K562 (cell line): ENCODE measurements around the gene MYL5. TPM values are rescaled to one million over a fixed set of nuclear protein-coding genes. Genes with fewer than 3 reads are reported as not detected.

Experiments
- ATAC-seq: fragments of 200-7000 bp; cut with Tn5 transposase; 3 replicates; pipeline ENCODE4 v1.9.1; 2020; ENCODE audit warnings: moderate library complexity
- Bru-seq: library from RNA; stranded (reverse); fragments of 400-500 nt; gene quantifications from one replicate; lab custom pipeline; 2021; lab: Mats Ljungman, UMichigan
- BruChase-seq, 2 experiments: library from RNA; stranded (reverse); fragments of 400-500 nt; gene quantifications; one replicate each; lab custom pipeline; 2021; lab: Mats Ljungman, UMichigan
- BruUV-seq: library from RNA; stranded (reverse); fragments of 400-500 nt; replicated peaks from 2 replicates; lab custom pipeline; 2021; lab: Mats Ljungman, UMichigan
- CTCF ChIA-PET: fragments of 300-600 bp; formaldehyde crosslinking; extraction: SDS; loops from one replicate; lab custom pipeline; 2021; ENCODE audit warnings: low intra/inter-chr PET ratio; lab: Yijun Ruan, JAX
- POLR2A ChIA-PET: fragments of 300-600, 350-650 bp; sonication (Branson Sonifier 250); formaldehyde crosslinking; extraction: SDS; loops from one replicate; lab custom pipeline; 2021; ENCODE audit warnings: antibody characterized with exemption, inconsistent platforms; lab: Yijun Ruan, JAX
- DNase-seq, 4 experiments: peaks; one replicate each; pipeline versions ENCODE4 v3.0.0 to v3.0.0-alpha.2; 2011 to 2018; ENCODE audit warnings: low spot score in 3 of 4, mixed read lengths in 3 of 4; ENCODE audit errors: extremely low read depth in 1 of 4
- FAIRE-seq: peaks from 2 replicates; lab custom pipeline; 2011; peaks lifted over from hg19 to GRCh38; lab: Jason Lieb, UNC
- H2AFZ ChIP-seq: 2 replicates; pipeline ENCODE4 v1.6.0; 2011; ENCODE audit warnings: low read depth, low read length, control low read depth, inconsistent platforms
- H3K27ac ChIP-seq: fragments of 200-600 bp; 3 replicates; pipeline ENCODE4 v1.8.0; 2011; ENCODE audit warnings: low read depth, mild to moderate bottlenecking, control low read depth, inconsistent platforms, low read length, moderate library complexity, mixed read lengths; ENCODE audit errors: extremely low read depth
- H3K27me3 ChIP-seq, 2 experiments: fragments of 300-600 bp in 1 of 2; 2 replicates in 1 of 2; 3 replicates in 1 of 2; pipeline versions ENCODE4 v1.6.0 to v1.8.0; 2011; ENCODE audit warnings: inconsistent platforms in 2 of 2, low read length in 2 of 2, mild to moderate bottlenecking in 1 of 2, mixed read lengths in 1 of 2, moderate library complexity in 1 of 2; ENCODE audit not compliant: control insufficient read depth in 2 of 2, insufficient read depth in 2 of 2
- H3K36me3 ChIP-seq: fragments of 300-600 bp; 3 replicates; pipeline ENCODE4 v1.8.0; 2011; ENCODE audit warnings: mild to moderate bottlenecking, low read length, inconsistent platforms; ENCODE audit not compliant: control insufficient read depth, insufficient read depth
- H3K4me1 ChIP-seq, 2 experiments: fragments of 200-600 bp in 1 of 2; replicated peaks in 1 of 2; 2 replicates in 1 of 2; 3 replicates in 1 of 2; pipeline versions ENCODE4 v1.5.1 to v1.8.0; 2011; ENCODE audit warnings: inconsistent platforms in 2 of 2, low read length in 2 of 2, mild to moderate bottlenecking in 1 of 2, mixed read lengths in 1 of 2, moderate library complexity in 1 of 2; ENCODE audit not compliant: control insufficient read depth in 2 of 2, insufficient read depth in 2 of 2
- H3K4me2 ChIP-seq: 2 replicates; pipeline ENCODE4 v1.6.1; 2011; ENCODE audit warnings: low read length, control low read depth, inconsistent platforms, mixed read lengths; ENCODE audit not compliant: insufficient read depth
- H3K4me3 ChIP-seq: fragments of 200-600 bp; sonication (generic), shearing (Covaris generic); 2 replicates; pipeline ENCODE4 v1.5.1; 2016; ENCODE audit warnings: control low read depth, inconsistent platforms
- H3K79me2 ChIP-seq: fragments of 200-600 bp; 3 replicates; pipeline ENCODE4 v1.8.0; 2011; ENCODE audit warnings: low read length, inconsistent platforms; ENCODE audit not compliant: control insufficient read depth, insufficient read depth
- H3K9ac ChIP-seq, 2 experiments: 2 replicates each; pipeline versions ENCODE4 v1.6.0 to v1.6.1; 2011; ENCODE audit warnings: low read depth in 2 of 2, low read length in 2 of 2, control low read depth in 1 of 2, inconsistent platforms in 1 of 2, mild to moderate bottlenecking in 1 of 2, mixed read lengths in 1 of 2; ENCODE audit not compliant: insufficient read depth in 1 of 2
- H3K9me1 ChIP-seq: one replicate; pipeline ENCODE4 v1.6.0; 2011; ENCODE audit warnings: inconsistent platforms, mild to moderate bottlenecking, low read length, moderate library complexity; ENCODE audit not compliant: control insufficient read depth, insufficient read depth
- H3K9me3 ChIP-seq: replicated peaks from 2 replicates; pipeline ENCODE4 v1.5.1; 2011; ENCODE audit warnings: low read depth, low read length, inconsistent platforms; ENCODE audit not compliant: control insufficient read depth, insufficient read depth
- H4K20me1 ChIP-seq: replicated peaks from 2 replicates; pipeline ENCODE4 v1.6.1; 2011; ENCODE audit warnings: low read length, inconsistent platforms, mixed read lengths; ENCODE audit not compliant: control insufficient read depth, insufficient read depth
- ARNT ChIP-seq, 2 experiments: fragments of 450-650 bp; IDR thresholded peaks; 2 replicates each; pipeline ENCODE4 v1.6.1; 2016; ENCODE audit warnings: mild to moderate bottlenecking in 1 of 2
- EP400 ChIP-seq: fragments of 450-650 bp; IDR thresholded peaks from 2 replicates; pipeline ENCODE4 v1.6.1; 2017; ENCODE audit warnings: antibody characterized with exemption, mild to moderate bottlenecking, moderate library complexity
- ESRRA ChIP-seq: fragments of 450-650 bp; IDR thresholded peaks from 2 replicates; pipeline ENCODE4 v1.6.1; 2014; ENCODE audit warnings: low read depth, mild to moderate bottlenecking, moderate library complexity, borderline replicate concordance
- ETS2 ChIP-seq: IDR thresholded peaks from 2 replicates; pipeline ENCODE4 v1.6.1; 2016; ENCODE audit warnings: borderline replicate concordance, missing genetic modification characterization, mild to moderate bottlenecking, moderate library complexity, missing compliant biosample characterization; ENCODE audit not compliant: poor library complexity, severe bottlenecking
- GABPB1 ChIP-seq: sonication (generic); formaldehyde crosslinking; IDR thresholded peaks from 2 replicates; pipeline ENCODE4 v1.8.0; 2022; ENCODE audit warnings: mild to moderate bottlenecking, missing genetic modification reagents
- POLR2G ChIP-seq: fragments of 200-400 bp; formaldehyde crosslinking; IDR thresholded peaks from 2 replicates; pipeline ENCODE4 v1.6.1; 2017; ENCODE audit warnings: low read depth, mild to moderate bottlenecking, antibody characterized with exemption, low read length, moderate library complexity
- RBM25 ChIP-seq: fragments of 200-400 bp; formaldehyde crosslinking; IDR thresholded peaks from 2 replicates; pipeline ENCODE4 v1.6.1; 2018; ENCODE audit warnings: low read length, low read depth, moderate library complexity; ENCODE audit not compliant: severe bottlenecking
- SRSF9 ChIP-seq: fragments of 200-400 bp; formaldehyde crosslinking; IDR thresholded peaks from 2 replicates; pipeline ENCODE4 v1.6.1; 2017; ENCODE audit warnings: low read depth, low read length, borderline replicate concordance
- ZNF212 ChIP-seq: fragments of 450-650 bp; formaldehyde crosslinking; IDR thresholded peaks from 2 replicates; pipeline ENCODE4 v1.4.0; 2020; ENCODE audit warnings: mild to moderate bottlenecking
- WGBS: fragments of 100-300 bp; shearing (Covaris generic); methylation state at CpG from one replicate; pipeline ENCODE4 v1.1.6; 2016; ENCODE audit warnings: low coverage, mixed read lengths; ENCODE audit not compliant: insufficient coverage; ENCODE audit errors: missing lambda C conversion rate; 5-methylcytosine and 5-hydroxymethylcytosine counted together
- in situ Hi-C: fragments of 300-500 bp; cut with MboI; formaldehyde crosslinking; loops from 4 replicates; pipeline ENCODE4 v1.15.0; 2018; ENCODE audit warnings: inconsistent platforms, mixed read lengths
- intact Hi-C: fragments of 100-400 bp; cut with micrococcal nuclease; formaldehyde crosslinking; loops from 2 replicates; pipeline ENCODE4 v1.14.2; 2022
- long read RNA-seq, 3 experiments: library from polyadenylated mRNA in 2 of 3; library from RNA in 1 of 3; unstranded in 2 of 3; stranded (forward) in 1 of 3; transcript quantifications; one replicate each; pipeline ENCODE4 v2.0.0, GENCODE V29; 2019 to 2022
- polyA minus RNA-seq, 3 experiments: library from RNA; depleted of rRNA, polyadenylated mRNA; stranded (reverse); fragments of >200 nt; gene quantifications; 2 replicates each; pipeline ENCODE4 v1.2.3, GENCODE V29; 2011
- polyA plus RNA-seq, 8 experiments: library from polyadenylated mRNA; depleted of rRNA in 4 of 8; stranded (reverse) in 5 of 8; unstranded in 3 of 8; fragments of >200 nt; fragmentation: Nextera tagmentation in 2 of 8; fragmentation: Illumina TruSeq in 1 of 8; extraction: Ambion mirVana in 2 of 8; extraction: Trizol in 1 of 8; gene quantifications; 2 replicates each; pipeline versions ENCODE4 v1.2.1 to v1.2.3, GENCODE V29; 2011 to 2014; ENCODE audit warnings: inconsistent platforms in 1 of 8, missing spikeins in 1 of 8
- total RNA-seq, 7 experiments: library from RNA; depleted of rRNA in 6 of 7; stranded (reverse); fragments of >200 nt in 6 of 7; fragmentation: Illumina TruSeq in 2 of 7; extraction: Trizol in 2 of 7; gene quantifications; 2 replicates each; pipeline versions ENCODE4 v1.2.1 to v1.2.3, GENCODE V29; 2011 to 2021; ENCODE audit warnings: low replicate concordance in 1 of 7
- TF ChIP-seq, protein P1 (sequence below): fragments of 450-650 bp; formaldehyde crosslinking; conservative IDR thresholded peaks from 2 replicates; pipeline ENCODE4 v1.4.0; 2022; ENCODE audit warnings: mild to moderate bottlenecking, missing genetic modification characterization
- TF ChIP-seq, protein P2 (sequence below): fragments of 450-650 bp; IDR thresholded peaks from 2 replicates; pipeline ENCODE4 v1.6.1; 2018; ENCODE audit warnings: mild to moderate bottlenecking, low read depth; ENCODE audit not compliant: partially characterized antibody

The MYL5 gene, protein sequence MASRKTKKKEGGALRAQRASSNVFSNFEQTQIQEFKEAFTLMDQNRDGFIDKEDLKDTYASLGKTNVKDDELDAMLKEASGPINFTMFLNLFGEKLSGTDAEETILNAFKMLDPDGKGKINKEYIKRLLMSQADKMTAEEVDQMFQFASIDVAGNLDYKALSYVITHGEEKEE
- total RNA-seq (2011; cell fraction: chromatin; rRNA removed; ENCODE audit: low replicate concordance): 13.3 and 32.0 TPM in 2 replicates
- 19.7 and 19.9 TPM in 2 replicates for total RNA-seq (2011; cell fraction: nucleolus; rRNA removed)
- total RNA-seq (2011; cell fraction: nucleoplasm; rRNA removed): 9.6 and 13.4 TPM in 2 replicates
- 4.9 and 6.2 TPM in 2 replicates for total RNA-seq (2014; rRNA removed)
- total RNA-seq (2014; rRNA removed; fragmentation: Illumina TruSeq; extraction: Trizol): 2.6 and 3.1 TPM in 2 replicates
- total RNA-seq (2015; rRNA removed; fragmentation: Illumina TruSeq; extraction: Trizol): 5.1 and 5.9 TPM in 2 replicates
- 9.1 and 10.0 TPM in 2 replicates for total RNA-seq (2021)
- 3.8 and 4.1 TPM in 2 replicates for polyA plus RNA-seq (2011; rRNA removed)
- polyA plus RNA-seq (2011; cell fraction: cytosol; rRNA removed): 2.8 TPM in 2 replicates
- 18.2 and 29.5 TPM in 2 replicates for polyA plus RNA-seq (2011; cell fraction: nucleus; rRNA removed)
- polyA plus RNA-seq (2012): 9.3 and 13.7 TPM in 2 replicates
- polyA plus RNA-seq (2014; fragmentation: Illumina TruSeq; extraction: Trizol): 3.4 and 5.5 TPM in 2 replicates
- 1 to 10 TPM; 1.4 TPM for polyA plus RNA-seq (2014; fragmentation: Nextera tagmentation; extraction: Ambion mirVana)
- 6.0 and 6.9 TPM in 2 replicates for polyA plus RNA-seq (2014; rRNA removed)
- polyA minus RNA-seq (2011; rRNA and poly(A)+ RNA removed): 3.1 and 4.0 TPM in 2 replicates
- polyA minus RNA-seq (2011; cell fraction: cytosol; rRNA and poly(A)+ RNA removed): 0.76 and 1.5 TPM in 2 replicates
- 11.0 and 13.6 TPM in 2 replicates for polyA minus RNA-seq (2011; cell fraction: nucleus; rRNA and poly(A)+ RNA removed)
- Bru-seq, nascent RNA: percentile 53 among the genes with signal in this experiment
- BruChase-seq, experiment 1, labeled RNA remaining after a 2-hour chase: percentile 37 among the genes with signal in this experiment
- BruChase-seq, experiment 2, labeled RNA remaining after a 6-hour chase: percentile 42 among the genes with signal in this experiment
- long read RNA-seq, experiment 1, partial matches to known transcripts: 3 of 10 reads
- long read RNA-seq, experiment 1, other reads (novel, unspliced or antisense): 5 of 10 reads
- long read RNA-seq, experiment 2, partial matches to known transcripts: 0 of 2 reads
- long read RNA-seq, experiment 2, other reads (novel, unspliced or antisense): 2 of 2 reads
- long read RNA-seq, experiment 3, partial matches to known transcripts: 0 of 1 reads
- long read RNA-seq, experiment 3, other reads (novel, unspliced or antisense): 0 of 1 reads

DNA sequence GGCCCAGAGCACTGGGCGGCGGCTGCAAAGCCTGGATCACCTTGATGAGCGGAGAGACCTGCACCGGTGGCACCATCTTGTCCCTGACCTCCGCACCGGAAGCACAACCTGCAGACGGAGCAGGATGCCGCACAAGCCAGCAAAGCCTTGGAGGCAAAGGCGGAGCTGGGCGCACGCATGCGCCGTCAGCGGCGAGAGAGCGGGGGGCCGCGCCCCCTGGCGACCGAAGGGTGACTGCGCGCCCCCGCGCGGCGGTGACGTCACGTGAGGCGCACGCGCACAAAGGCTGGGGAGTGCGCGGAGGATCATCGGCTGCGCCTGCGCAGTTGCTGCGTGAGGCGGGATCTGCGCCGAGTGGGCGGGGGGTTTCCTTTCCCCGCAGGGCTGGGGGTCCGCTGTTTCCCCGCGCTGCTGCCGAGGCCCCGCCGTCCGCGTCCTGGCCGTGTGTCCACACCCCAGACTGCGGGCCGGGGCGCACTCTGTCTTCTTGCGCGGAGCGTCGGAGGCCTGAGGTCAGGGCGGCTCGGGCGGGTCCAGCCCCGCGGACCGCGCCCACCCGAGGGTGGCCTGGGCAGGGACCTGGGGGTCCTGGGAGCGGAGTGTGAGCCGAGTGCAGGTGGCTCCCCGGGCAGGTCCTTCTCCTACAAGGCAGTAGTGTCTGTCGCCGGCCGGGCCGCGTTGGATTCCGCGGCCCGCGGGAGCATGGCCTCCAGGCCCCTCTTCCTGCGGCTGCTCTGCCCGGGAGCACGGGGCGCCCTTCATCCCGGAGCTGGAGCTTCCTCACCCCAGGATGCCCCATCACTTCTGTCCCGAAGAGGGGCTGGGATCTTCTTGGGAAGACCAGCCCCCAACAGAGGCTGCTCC, at the start of gene MYL5, which contains the start of gene ATP5ME:
MYL5 (plus strand) TSS at position 371 of the 864 bp plus-strand sequence. CDS start 3,485 bp downstream, outside the sequence.
ATP5ME (minus strand) TSS at position 105 of the 864 bp plus-strand sequence; CDS start at position 76, 29 bp downstream.
- FAIRE-seq: peak; percentile 100
- BruUV-seq: TSS peak; percentile 68
- Histone ChIP-seq H3K4me3 (peak within 1 kb of the TSS; percentile 97), H2AFZ (peak within 1 kb of the TSS; percentile 88), H3K27me3 (no peaks in the 10 kb centered on the region), H3K9me1 (no peaks in the 10 kb centered on the region), H3K79me2 (peaks cover 22% of the 10 kb centered on the region), H3K9ac (peak within 1 kb of the TSS; percentile 95 to 96), H3K4me2 (peak within 1 kb of the TSS; percentile 93), H3K4me1 (peaks cover 9 to 61% of the 10 kb centered on the region in 2 experiments), H3K27ac (peak within 1 kb of the TSS; percentile 91), H4K20me1 (peaks cover 5% of the 10 kb centered on the region; the same call in 1 of the 2 replicates), H3K36me3 (peaks cover 32% of the 10 kb centered on the region), H3K9me3 (no peaks in the 10 kb centered on the region)
- ChIA-PET POLR2A (interaction anchor here (0.5 to 0.7 kb wide), 6 partner anchors 9 to 200 kb away, joined by 3 to 4 read pairs (median 3); no protein-coding TSS in a partner anchor), CTCF (interaction anchor here (0.7 to 1.0 kb wide), 2 partner anchors 10 to 55 kb away, joined by 3 to 5 read pairs; no protein-coding TSS in a partner anchor)
- peak; percentile 91 for ATAC-seq
- peak; percentile 97 to 100 (median 98) for DNase-seq
- under 1% methylated on average over 69 of the region's 84 CpGs for WGBS
- in situ Hi-C loops (no loop called here), intact Hi-C loops (loop anchor here (1.0 kb wide), 1 partner anchor 72 kb away; no protein-coding TSS in a partner anchor)
- TF ChIP-seq, protein P1, sequence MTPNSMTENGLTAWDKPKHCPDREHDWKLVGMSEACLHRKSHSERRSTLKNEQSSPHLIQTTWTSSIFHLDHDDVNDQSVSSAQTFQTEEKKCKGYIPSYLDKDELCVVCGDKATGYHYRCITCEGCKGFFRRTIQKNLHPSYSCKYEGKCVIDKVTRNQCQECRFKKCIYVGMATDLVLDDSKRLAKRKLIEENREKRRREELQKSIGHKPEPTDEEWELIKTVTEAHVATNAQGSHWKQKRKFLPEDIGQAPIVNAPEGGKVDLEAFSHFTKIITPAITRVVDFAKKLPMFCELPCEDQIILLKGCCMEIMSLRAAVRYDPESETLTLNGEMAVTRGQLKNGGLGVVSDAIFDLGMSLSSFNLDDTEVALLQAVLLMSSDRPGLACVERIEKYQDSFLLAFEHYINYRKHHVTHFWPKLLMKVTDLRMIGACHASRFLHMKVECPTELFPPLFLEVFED (CRISPR knock-in tag): no peak
- peak; percentile 45 for TF ChIP-seq EP400
- TF ChIP-seq ESRRA: peak; percentile 93
- TF ChIP-seq, protein P2, sequence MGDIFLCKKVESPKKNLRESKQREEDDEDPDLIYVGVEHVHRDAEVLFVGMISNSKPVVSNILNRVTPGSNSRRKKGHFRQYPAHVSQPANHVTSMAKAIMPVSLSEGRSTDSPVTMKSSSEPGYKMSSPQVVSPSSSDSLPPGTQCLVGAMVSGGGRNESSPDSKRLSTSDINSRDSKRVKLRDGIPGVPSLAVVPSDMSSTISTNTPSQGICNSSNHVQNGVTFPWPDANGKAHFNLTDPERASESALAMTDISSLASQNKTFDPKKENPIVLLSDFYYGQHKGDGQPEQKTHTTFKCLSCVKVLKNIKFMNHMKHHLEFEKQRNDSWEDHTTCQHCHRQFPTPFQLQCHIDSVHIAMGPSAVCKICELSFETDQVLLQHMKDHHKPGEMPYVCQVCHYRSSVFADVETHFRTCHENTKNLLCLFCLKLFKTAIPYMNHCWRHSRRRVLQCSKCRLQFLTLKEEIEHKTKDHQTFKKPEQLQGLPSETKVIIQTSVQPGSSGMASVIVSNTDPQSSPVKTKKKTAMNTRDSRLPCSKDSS: no peak
- peak; percentile 85 for TF ChIP-seq POLR2G
- TF ChIP-seq RBM25: no peak
- peak; percentile 99 for TF ChIP-seq GABPB1
- TF ChIP-seq ETS2: no peak
- no peak for TF ChIP-seq ZNF212 (CRISPR knock-in tag)
- no peak for TF ChIP-seq ARNT (IDR thresholded peaks at IDR 0.05)
- TF ChIP-seq SRSF9: no peak
